CD14-positive monocyte (primary cell): ENCODE results near the gene METTL17. TPM values are rescaled to one million over a fixed set of nuclear protein-coding genes. Genes with fewer than 3 reads are reported as not detected.

Experiments
- DNase-seq, 3 donors: peaks; one replicate each; pipeline ENCODE4 v3.0.0-alpha.2; 2011 to 2022
- H2AFZ ChIP-seq: 2 replicates; pipeline ENCODE4 v1.6.0; 2012; ENCODE audit warnings: mild to moderate bottlenecking, low read depth, low read length, inconsistent platforms; ENCODE audit not compliant: insufficient read depth, poor library complexity, severe bottlenecking
- H3K27ac ChIP-seq, 2 donors: 1 replicate in 1 of 2; 2 replicates in 1 of 2; pipeline ENCODE4 v1.5.1; 2012 to 2013; ENCODE audit warnings: low read length in 2 of 2, control low read depth in 1 of 2, inconsistent platforms in 1 of 2, low read depth in 1 of 2, mild to moderate bottlenecking in 1 of 2
- H3K27me3 ChIP-seq, 2 donors: one replicate each; pipeline versions ENCODE4 v1.6.0 to v1.6.1; 2011 to 2013; ENCODE audit warnings: low read length in 2 of 2; ENCODE audit not compliant: control insufficient read depth in 2 of 2, insufficient read depth in 2 of 2
- H3K36me3 ChIP-seq, 2 donors: replicated peaks in 1 of 2; 1 replicate in 1 of 2; 2 replicates in 1 of 2; pipeline versions ENCODE4 v1.5.1 to v1.6.1; 2012 to 2013; ENCODE audit warnings: low read length in 2 of 2, control low read depth in 1 of 2, inconsistent platforms in 1 of 2, mild to moderate bottlenecking in 1 of 2; ENCODE audit not compliant: insufficient read depth in 2 of 2, control insufficient read depth in 1 of 2
- H3K4me1 ChIP-seq, 2 donors: 1 replicate in 1 of 2; 2 replicates in 1 of 2; pipeline versions ENCODE4 v1.5.1 to v1.6.1; 2012 to 2013; ENCODE audit warnings: low read length in 2 of 2, control low read depth in 1 of 2, inconsistent platforms in 1 of 2, mild to moderate bottlenecking in 1 of 2, moderate library complexity in 1 of 2; ENCODE audit not compliant: insufficient read depth in 2 of 2, control insufficient read depth in 1 of 2
- H3K4me2 ChIP-seq: replicated peaks from 2 replicates; pipeline ENCODE3; 2012; ENCODE audit warnings: low read length, moderate library complexity, mild to moderate bottlenecking; ENCODE audit not compliant: poor library complexity, severe bottlenecking; ENCODE audit errors: extremely low read depth
- H3K4me3 ChIP-seq, 3 experiments: fragments of 200-600 bp in 1 of 3; sonication (generic) in 1 of 3; replicated peaks in 1 of 3; 1 replicate in 2 of 3; 2 replicates in 1 of 3; pipeline ENCODE4 v1.5.1; 2011 to 2013; ENCODE audit warnings: low read length in 3 of 3, mild to moderate bottlenecking in 3 of 3, control low read depth in 2 of 3, low read depth in 2 of 3, inconsistent platforms in 1 of 3, moderate library complexity in 1 of 3
- H3K79me2 ChIP-seq: 2 replicates; pipeline ENCODE4 v1.6.0; 2012; ENCODE audit warnings: mild to moderate bottlenecking, control low read depth, inconsistent platforms, low read length, moderate library complexity; ENCODE audit not compliant: insufficient read depth
- H3K9ac ChIP-seq: 2 replicates; pipeline ENCODE4 v1.6.0; 2017; ENCODE audit warnings: low read length, mild to moderate bottlenecking; ENCODE audit not compliant: insufficient read depth, poor library complexity, severe bottlenecking
- H3K9me3 ChIP-seq, 2 donors: replicated peaks in 1 of 2; 1 replicate in 1 of 2; 2 replicates in 1 of 2; pipeline versions ENCODE4 v1.5.1 to v1.6.1; 2012 to 2013; ENCODE audit warnings: low read length in 2 of 2, control low read depth in 1 of 2; ENCODE audit not compliant: control insufficient read depth in 1 of 2, insufficient read depth in 1 of 2
- H4K20me1 ChIP-seq: 2 replicates; pipeline ENCODE4 v1.6.0; 2012; ENCODE audit warnings: mild to moderate bottlenecking, low read length, control low read depth, moderate library complexity; ENCODE audit not compliant: insufficient read depth
- H3K27ac Mint-ChIP-seq, 7 donors: one replicate each; pipeline ENCODE4 v1.8.0; 2020; ENCODE audit warnings: mild to moderate bottlenecking in 7 of 7, mixed read lengths in 7 of 7, moderate library complexity in 6 of 7, inconsistent platforms in 2 of 7
- H3K27me3 Mint-ChIP-seq, 3 donors: one replicate each; pipeline ENCODE4 v1.8.0; 2021 to 2022; ENCODE audit warnings: low read depth in 3 of 3, mild to moderate bottlenecking in 3 of 3, mixed read lengths in 3 of 3, moderate library complexity in 3 of 3, inconsistent platforms in 1 of 3
- H3K36me3 Mint-ChIP-seq, 2 donors: one replicate each; pipeline ENCODE4 v1.8.0; 2020; ENCODE audit warnings: mixed read lengths in 2 of 2, inconsistent platforms in 1 of 2, mild to moderate bottlenecking in 1 of 2
- H3K4me1 Mint-ChIP-seq: one replicate; pipeline ENCODE4 v1.8.0; 2020; ENCODE audit warnings: mild to moderate bottlenecking, mixed read lengths
- H3K4me3 Mint-ChIP-seq, 2 donors: one replicate each; pipeline ENCODE4 v1.8.0; 2020; ENCODE audit warnings: mild to moderate bottlenecking in 2 of 2, mixed read lengths in 2 of 2, moderate library complexity in 1 of 2
- H3K9me3 Mint-ChIP-seq, 7 donors: one replicate each; pipeline ENCODE4 v1.8.0; 2020 to 2022; ENCODE audit warnings: mixed read lengths in 7 of 7, mild to moderate bottlenecking in 6 of 7, moderate library complexity in 6 of 7, inconsistent platforms in 2 of 7
- WGBS: methylation state at CpG from one replicate; pipeline ENCODE4 v1.1.5; 2013; ENCODE audit warnings: missing lambda C conversion rate; ENCODE audit not compliant: insufficient coverage; 5-methylcytosine and 5-hydroxymethylcytosine counted together
- intact Hi-C, 2 donors: fragments of 100-400 bp; cut with micrococcal nuclease; formaldehyde crosslinking; loops; one replicate each; pipeline versions ENCODE4 v1.15.0 to v1.15.1; 2023
- polyA plus RNA-seq, 3 donors: library from polyadenylated mRNA; depleted of rRNA in 1 of 3; unstranded in 2 of 3; stranded (reverse) in 1 of 3; fragments of 300-500 nt in 2 of 3; fragments of >200 nt in 1 of 3; fragmentation: Illumina TruSeq in 2 of 3; gene quantifications; 1 replicate in 2 of 3; 2 replicates in 1 of 3; pipeline ENCODE4 v1.2.3, GENCODE V29; 2012 to 2021
- TF ChIP-seq, protein P1 (sequence below): fragments of 200-600 bp; IDR thresholded peaks from one replicate; pipeline ENCODE4 v1.8.0; 2022; ENCODE audit warnings: antibody characterized with exemption, mild to moderate bottlenecking

METTL17 gene
- polyA plus RNA-seq, 3 donors, result 20.1 to 137 (median 21.1) TPM

DNA sequence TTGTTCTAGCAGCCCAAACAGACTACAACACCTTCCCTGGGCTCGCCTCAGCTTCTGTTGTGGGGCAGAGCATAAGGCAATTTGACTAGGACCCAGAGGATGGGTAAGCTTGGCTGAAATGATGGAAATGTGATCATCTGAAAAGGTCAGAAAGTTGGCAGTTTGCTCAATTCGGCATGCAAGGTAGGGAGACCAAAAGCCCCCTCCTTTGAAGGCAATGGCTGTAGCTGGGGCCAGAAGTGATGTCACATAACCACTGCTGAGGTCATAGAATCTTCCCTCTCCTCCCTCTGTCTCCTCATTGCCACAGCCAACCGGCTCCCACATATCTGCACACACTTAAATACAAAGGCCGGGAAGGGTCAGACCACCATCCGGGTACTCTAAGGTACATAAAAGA is 40.1 kb downstream of the METTL17 start, which contains the start of gene TPPP2:
Gene TPPP2 (plus strand): TSS at position 301 of the 400 bp plus-strand sequence. CDS start 365 bp downstream, outside the sequence.
- H3K79me2 ChIP-seq, result no peaks in the 10 kb centered on the region
- H3K4me2 ChIP-seq, result no peak within 1 kb of the TSS
- H3K9me3 Mint-ChIP-seq, result peaks cover 0 to 2% (median 0%) of the 10 kb centered on the region in 7 donors
- no peaks in the 10 kb centered on the region for H4K20me1 ChIP-seq
- TF ChIP-seq, protein P1, sequence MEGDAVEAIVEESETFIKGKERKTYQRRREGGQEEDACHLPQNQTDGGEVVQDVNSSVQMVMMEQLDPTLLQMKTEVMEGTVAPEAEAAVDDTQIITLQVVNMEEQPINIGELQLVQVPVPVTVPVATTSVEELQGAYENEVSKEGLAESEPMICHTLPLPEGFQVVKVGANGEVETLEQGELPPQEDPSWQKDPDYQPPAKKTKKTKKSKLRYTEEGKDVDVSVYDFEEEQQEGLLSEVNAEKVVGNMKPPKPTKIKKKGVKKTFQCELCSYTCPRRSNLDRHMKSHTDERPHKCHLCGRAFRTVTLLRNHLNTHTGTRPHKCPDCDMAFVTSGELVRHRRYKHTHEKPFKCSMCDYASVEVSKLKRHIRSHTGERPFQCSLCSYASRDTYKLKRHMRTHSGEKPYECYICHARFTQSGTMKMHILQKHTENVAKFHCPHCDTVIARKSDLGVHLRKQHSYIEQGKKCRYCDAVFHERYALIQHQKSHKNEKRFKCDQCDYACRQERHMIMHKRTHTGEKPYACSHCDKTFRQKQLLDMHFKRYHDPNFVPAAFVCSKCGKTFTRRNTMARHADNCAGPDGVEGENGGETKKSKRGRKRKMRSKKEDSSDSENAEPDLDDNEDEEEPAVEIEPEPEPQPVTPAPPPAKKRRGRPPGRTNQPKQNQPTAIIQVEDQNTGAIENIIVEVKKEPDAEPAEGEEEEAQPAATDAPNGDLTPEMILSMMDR, result no peak
- H3K9me3 ChIP-seq, result no peaks in the 10 kb centered on the region
- H3K27me3 Mint-ChIP-seq, result peaks cover 25 to 30% (median 27%) of the 10 kb centered on the region in 3 donors
- H3K4me1 ChIP-seq, result peaks cover 8 to 25% of the 10 kb centered on the region in 2 donors
- 86% methylated on average over 1 of the region's 5 CpGs for WGBS
- no peak within 1 kb of the TSS for H3K27ac Mint-ChIP-seq
- peaks cover 22% of the 10 kb centered on the region for H3K4me1 Mint-ChIP-seq
- H3K27me3 ChIP-seq, result peaks cover 8 to 23% of the 10 kb centered on the region in 2 donors
- no peak for DNase-seq
- H3K9ac ChIP-seq, result no peak within 1 kb of the TSS
- H2AFZ ChIP-seq, result no peak within 1 kb of the TSS
- H3K27ac ChIP-seq, result no peak within 1 kb of the TSS
- H3K36me3 Mint-ChIP-seq, result no peaks in the 10 kb centered on the region
- intact Hi-C loops, result no loop called here
- H3K36me3 ChIP-seq, result no peaks in the 10 kb centered on the region
- H3K4me3 Mint-ChIP-seq, result no peak within 1 kb of the TSS
- no peak within 1 kb of the TSS for H3K4me3 ChIP-seq

DNA sequence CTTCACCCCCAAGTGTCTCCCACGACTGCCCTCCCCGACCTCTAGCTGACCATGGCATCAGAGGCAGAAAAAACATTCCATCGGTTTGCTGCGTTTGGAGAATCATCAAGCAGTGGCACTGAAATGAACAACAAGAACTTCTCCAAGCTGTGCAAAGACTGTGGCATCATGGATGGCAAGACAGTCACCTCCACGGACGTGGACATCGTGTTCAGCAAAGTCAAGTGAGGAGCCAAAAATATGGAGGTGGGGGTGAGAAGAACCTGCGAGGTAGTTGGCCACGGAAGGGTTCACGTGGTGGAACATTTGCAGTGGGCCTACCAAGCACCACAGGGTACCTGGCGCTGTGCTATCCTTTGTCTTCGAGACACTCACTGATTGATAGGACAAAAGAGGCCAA is 40.8 kb downstream of the METTL17 start:
- TF ChIP-seq, protein P1, result no peak
- no peak overlapping the region for H3K9ac ChIP-seq
- 81% methylated on average over 7 of the region's 12 CpGs for WGBS
- H3K9me3 ChIP-seq, result no peaks in the 10 kb centered on the region
- H3K4me2 ChIP-seq, result no peak overlapping the region
- peaks cover 2 to 19% of the 10 kb centered on the region in 2 donors for H3K4me1 ChIP-seq
- no peak overlapping the region for H2AFZ ChIP-seq
- Mint-ChIP-seq H3K4me3 (no peak overlapping the region), H3K36me3 (no peaks in the 10 kb centered on the region), H3K9me3 (peaks cover 0 to 2% (median 0%) of the 10 kb centered on the region in 7 donors), H3K27ac (no peak overlapping the region), H3K27me3 (peaks cover 20 to 24% (median 21%) of the 10 kb centered on the region in 3 donors), H3K4me1 (peaks cover 17% of the 10 kb centered on the region)
- no peaks in the 10 kb centered on the region for H3K79me2 ChIP-seq
- DNase-seq, result no peak
- intact Hi-C loops, result no loop called here
- H3K27ac ChIP-seq, result no peak overlapping the region
- no peak overlapping the region for H3K4me3 ChIP-seq
- no peaks in the 10 kb centered on the region for H3K36me3 ChIP-seq
- no peaks in the 10 kb centered on the region for H4K20me1 ChIP-seq
- peaks cover 5 to 17% of the 10 kb centered on the region in 2 donors for H3K27me3 ChIP-seq
